ENCODE results near the gene TREM1.
"Not testable (repeated sequence)": the region's sequence is repeated elsewhere in the genome, so short reads cannot be mapped to it uniquely, and the experiment has no call there.

Gene TREM1

GRCh38 chr6:41257369-41258195 lies 28.9 kb downstream of the TREM1 start:
- DNase-seq, result no peak

- DNase-seq, result no peak
Measured at GRCh38 chr6:41256383-41256782, 30.1 kb downstream of the TREM1 start.

- no peak for DNase-seq
Measured at GRCh38 chr6:41255638-41256246, 30.7 kb downstream of the TREM1 start.

- no peak for DNase-seq
Measured at GRCh38 chr6:41255110-41255509, 31.4 kb downstream of the TREM1 start.

- DNase-seq, result no peak
Measured at GRCh38 chr6:41252401-41253169, 33.9 kb downstream of the TREM1 start.

GRCh38 chr6:41247882-41248705 lies 38.4 kb downstream of the TREM1 start:
- no peak for DNase-seq

GRCh38 chr6:41247288-41247865 lies 39.1 kb downstream of the TREM1 start:
- DNase-seq, result no peak

GRCh38 chr6:41246529-41246928 lies 40.0 kb downstream of the TREM1 start:
- DNase-seq, result not testable (repeated sequence)

GRCh38 chr6:41239467-41240159 lies 46.9 kb downstream of the TREM1 start:
- DNase-seq, result no peak

GRCh38 chr6:41237128-41237527 lies 49.4 kb downstream of the TREM1 start:
- DNase-seq, result no peak

- no peak for DNase-seq
Measured at GRCh38 chr6:41236276-41236675, 50.2 kb downstream of the TREM1 start.

GRCh38 chr6:41232667-41233066 lies 53.8 kb downstream of the TREM1 start:
- DNase-seq, result no peak

GRCh38 chr6:41231246-41231645 lies 55.2 kb downstream of the TREM1 start:
- DNase-seq, result no peak

- no peak for DNase-seq
Measured at GRCh38 chr6:41229721-41230120, 56.8 kb downstream of the TREM1 start.

GRCh38 chr6:41228616-41229015 lies 57.9 kb downstream of the TREM1 start:
- no peak for DNase-seq

GRCh38 chr6:41228096-41228495 lies 58.4 kb downstream of the TREM1 start, which contains the start of gene TREML4:
TSS of gene TREML4 (plus strand) at chr6:41228349. CDS start at chr6:41228428, 79 bp downstream.
- no peak for DNase-seq

- no peak for DNase-seq
Measured at GRCh38 chr6:41226752-41227151, 59.7 kb downstream of the TREM1 start.

- no peak for DNase-seq
Measured at GRCh38 chr6:41224800-41225199, 61.7 kb downstream of the TREM1 start.
